HepG2 (cell line): Measurements from ENCODE around the gene PPM1K. TPM values are rescaled to one million over a fixed set of nuclear protein-coding genes. Genes with fewer than 3 reads are reported as not detected.
A peak's percentile ranks its signal among the peaks of the same experiment; 100 is the strongest.

Experiments used
- ATAC-seq: fragments of 200-7000 bp; cut with Tn5 transposase; 3 replicates; pipeline ENCODE4 v1.9.1; 2020; ENCODE audit warnings: mild to moderate bottlenecking, moderate library complexity
- BruUV-seq: library from RNA; stranded (reverse); fragments of 400-500 nt; replicated peaks from 2 replicates; lab custom pipeline; 2021; lab: Mats Ljungman, UMichigan
- CTCF ChIA-PET: fragments of 300-600 bp; formaldehyde crosslinking; extraction: SDS; loops from one replicate; lab custom pipeline; 2021; ENCODE audit warnings: low total read pairs, inconsistent platforms, low intra/inter-chr PET ratio; lab: Yijun Ruan, JAX
- POLR2A ChIA-PET: fragments of 350-600 bp; sonication (Branson Sonifier 250); formaldehyde crosslinking; loops from one replicate; lab custom pipeline; 2020; ENCODE audit warnings: antibody characterized with exemption, inconsistent platforms; lab: Yijun Ruan, JAX
- DNase-seq: peaks from one replicate; pipeline ENCODE4 v3.0.0-alpha.2; 2015; ENCODE audit warnings: low spot score
- FAIRE-seq: peaks from 3 replicates; lab custom pipeline; 2011; peaks lifted over from hg19 to GRCh38; lab: Jason Lieb, UNC
- H2AFZ ChIP-seq: one replicate; pipeline ENCODE4 v1.6.1; 2011; ENCODE audit warnings: low read length, inconsistent platforms
- H3K27ac ChIP-seq: fragments of 300-600 bp; 3 replicates; pipeline ENCODE4 v1.8.0; 2011; ENCODE audit warnings: mixed run types, mild to moderate bottlenecking, mixed read lengths, low read length, inconsistent platforms; ENCODE audit not compliant: insufficient read depth; ENCODE audit errors: extremely low read length
- H3K27me3 ChIP-seq, 2 experiments: fragments of 200-600 bp in 1 of 2; 2 replicates in 1 of 2; 3 replicates in 1 of 2; pipeline versions ENCODE4 v1.6.0 to v1.8.0; 2011; ENCODE audit warnings: low read length in 2 of 2, mild to moderate bottlenecking in 2 of 2, moderate library complexity in 2 of 2, inconsistent platforms in 1 of 2; ENCODE audit not compliant: insufficient read depth in 2 of 2, control insufficient read depth in 1 of 2
- H3K36me3 ChIP-seq, 2 experiments: fragments of 200-600 bp in 1 of 2; replicated peaks in 1 of 2; 2 replicates in 1 of 2; 3 replicates in 1 of 2; pipeline versions ENCODE4 v1.5.1 to v1.8.0; 2011; ENCODE audit warnings: low read length in 2 of 2, inconsistent platforms in 1 of 2; ENCODE audit not compliant: insufficient read depth in 2 of 2, control insufficient read depth in 1 of 2
- H3K4me1 ChIP-seq: 2 replicates; pipeline ENCODE4 v1.5.1; 2012; ENCODE audit warnings: low read length, inconsistent platforms; ENCODE audit not compliant: insufficient read depth
- H3K4me2 ChIP-seq: 2 replicates; pipeline ENCODE4 v1.6.0; 2011; ENCODE audit warnings: low read depth, low read length, inconsistent platforms
- H3K4me3 ChIP-seq, 3 experiments: fragments of 200-600 bp in 1 of 3; sonication (generic), shearing (Covaris generic) in 1 of 3; replicated peaks in 1 of 3; 2 replicates each; pipeline ENCODE4 v1.5.1; 2011 to 2016; ENCODE audit warnings: low read length in 3 of 3, inconsistent platforms in 2 of 3, low read depth in 2 of 3, mild to moderate bottlenecking in 2 of 3, control low read depth in 1 of 3, mixed read lengths in 1 of 3; ENCODE audit not compliant: insufficient read depth in 1 of 3
- H3K79me2 ChIP-seq: one replicate; pipeline ENCODE4 v1.6.1; 2011; ENCODE audit warnings: low read length, inconsistent platforms; ENCODE audit not compliant: insufficient read depth
- H3K9ac ChIP-seq: 2 replicates; pipeline ENCODE4 v1.6.0; 2011; ENCODE audit warnings: mild to moderate bottlenecking, low read depth, low read length, inconsistent platforms; ENCODE audit not compliant: insufficient read depth
- H3K9me3 ChIP-seq: 2 replicates; pipeline ENCODE4 v1.5.1; 2012; ENCODE audit warnings: mild to moderate bottlenecking, low read length
- H4K20me1 ChIP-seq: 2 replicates; pipeline ENCODE4 v1.6.0; 2011; ENCODE audit warnings: inconsistent platforms, mild to moderate bottlenecking, low read length, moderate library complexity; ENCODE audit not compliant: insufficient read depth
- BCL6 ChIP-seq: IDR thresholded peaks from 2 replicates; pipeline ENCODE4 v1.6.1; 2016; ENCODE audit warnings: missing genetic modification reagents, missing compliant biosample characterization
- CENPT ChIP-seq: sonication (generic); formaldehyde crosslinking; IDR thresholded peaks from 2 replicates; pipeline ENCODE4 v1.8.0; 2022; ENCODE audit warnings: low read depth, mild to moderate bottlenecking, moderate library complexity, missing genetic modification reagents
- CTCF ChIP-seq: sonication (generic); formaldehyde crosslinking; IDR thresholded peaks from 2 replicates; pipeline ENCODE4 v1.5.0; 2020; ENCODE audit warnings: mild to moderate bottlenecking, missing genetic modification reagents, moderate library complexity
- RAD21 ChIP-seq: fragments of 450-650 bp; formaldehyde crosslinking; IDR thresholded peaks from 2 replicates; pipeline ENCODE4 v1.5.0; 2020; ENCODE audit warnings: mild to moderate bottlenecking
- SMC3 ChIP-seq: IDR thresholded peaks from 2 replicates; pipeline ENCODE4 v1.6.1; 2011; ENCODE audit warnings: low read length, improper control_type of control experiment
- STAG1 ChIP-seq: sonication (generic); formaldehyde crosslinking; IDR thresholded peaks from 2 replicates; pipeline ENCODE4 v1.4.0; 2020; ENCODE audit warnings: missing genetic modification reagents
- ZNF280D ChIP-seq: sonication (generic); formaldehyde crosslinking; IDR thresholded peaks from 2 replicates; pipeline ENCODE4 v1.5.1; 2020; ENCODE audit warnings: mild to moderate bottlenecking, missing genetic modification reagents
- WGBS: methylation state at CpG from one replicate; pipeline ENCODE4 v1.1.6; 2017; ENCODE audit warnings: low lambda C conversion rate; 5-methylcytosine and 5-hydroxymethylcytosine counted together
- in situ Hi-C: cut with HindIII; loops from 2 replicates; pipeline ENCODE4 v1.10.0; 2017; ENCODE audit warnings: low pct_unique_long_range_greater_than_20kb; ENCODE audit not compliant: extremely low pct_ligation_motif_present
- intact Hi-C: fragments of 100-400 bp; cut with micrococcal nuclease; formaldehyde crosslinking; loops from one replicate; pipeline ENCODE4 v1.10.0; 2022; ENCODE audit not compliant: unreplicated experiment
- polyA plus RNA-seq, 8 experiments: library from polyadenylated mRNA; depleted of rRNA in 3 of 8; stranded (reverse) in 7 of 8; unstranded in 1 of 8; fragments of >200 nt; fragmentation: Illumina TruSeq in 4 of 8; extraction: Trizol in 4 of 8; gene quantifications; 2 replicates each; pipeline versions ENCODE4 v1.2.1 to v1.2.3, GENCODE V29; 2011 to 2016; ENCODE audit warnings: low read depth in 4 of 8, missing spikeins in 1 of 8, mixed read lengths in 1 of 8; ENCODE audit not compliant: insufficient read depth in 1 of 8
- total RNA-seq, 5 experiments: library from RNA; depleted of rRNA; stranded (reverse); fragments of >200 nt; fragmentation: Illumina TruSeq; extraction: Trizol; gene quantifications; 2 replicates each; pipeline ENCODE4 v1.2.3, GENCODE V29; 2016; ENCODE audit warnings: low read depth in 1 of 5

PPM1K gene
- total and polyA plus RNA-seq, 2 of the 13 experiments (the other 11 are each of a cell fraction or from before 2014, with no cell fraction given): 11.9 to 17.8 TPM

- no peaks in the 10 kb centered on the region for H3K9me3 ChIP-seq
- H2AFZ ChIP-seq: no peak overlapping the region
- H3K79me2 ChIP-seq: no peaks in the 10 kb centered on the region
- FAIRE-seq: peak; percentile 52
- POLR2A ChIA-PET: interaction anchor here (1.0 kb wide), 1 partner anchor 296 kb away, joined by 4 read pairs; no protein-coding TSS in a partner anchor
- no peak overlapping the region for H3K4me3 ChIP-seq
- BruUV-seq: no TSS peak
- no peaks in the 10 kb centered on the region for H4K20me1 ChIP-seq
- no peak overlapping the region for H3K9ac ChIP-seq
- H3K27ac ChIP-seq: no peak overlapping the region
- ATAC-seq: peak; percentile 41; the same call in 1 of the 3 replicates
- TF ChIP-seq CTCF (CRISPR knock-in tag) (peak; percentile 69), CENPT (CRISPR knock-in tag) (no peak), ZNF280D (CRISPR knock-in tag) (no peak), BCL6 (CRISPR knock-in tag) (peak; percentile 50; the same call in 1 of the 2 replicates), STAG1 (CRISPR knock-in tag) (peak; percentile 73), RAD21 (peak; percentile 35; the same call in 1 of the 2 replicates), SMC3 (peak; percentile 89)
- TF ChIP-seq, all 625 proteins: peak for 5
- H3K4me2 ChIP-seq: no peak overlapping the region
- in situ Hi-C loops (loop anchor here (5.0 to 10.0 kb wide), 2 partner anchors 298 to 364 kb away; no protein-coding TSS in a partner anchor), intact Hi-C loops (loop anchor here (1.0 to 5.0 kb wide), 5 partner anchors 63 to 296 kb away; partner anchors contain the start of genes HERC5, HERC6 and PPM1K)
- H3K36me3 ChIP-seq: no peaks in the 10 kb centered on the region
- H3K4me1 ChIP-seq: peaks cover 34% of the 10 kb centered on the region
- 2% methylated on average over 5 of the region's 5 CpGs for WGBS
- CTCF ChIA-PET: interaction anchor here (1.0 to 2.7 kb wide), 2 partner anchors 294 to 296 kb away, joined by 3 to 33 read pairs; no protein-coding TSS in a partner anchor
- peak; percentile 30 for DNase-seq
- no peaks in the 10 kb centered on the region; a peak in 1 of 5 replicates for H3K27me3 ChIP-seq
These were observed 65.3 kb downstream of the PPM1K start for GRCh38 chr4:88219099-88219498.
